HG02938 (cell line): Measurements from ENCODE around the gene CREB1.

Experiments
- ATAC-seq: cut with Tn5 transposase; IDR thresholded peaks from one replicate; pipeline ENCODE4 v1.9.1; 2021; ENCODE audit warnings: mild to moderate bottlenecking, moderate library complexity; ENCODE audit not compliant: unreplicated experiment

The CREB1 gene

GRCh38 chr2:207540431-207540830 lies 10.7 kb downstream of the CREB1 start:
- ATAC-seq, result no peak

- ATAC-seq, result no peak
These were observed 12.2 kb downstream of the CREB1 start for GRCh38 chr2:207541933-207542332.

GRCh38 chr2:207543272-207543671 lies 13.5 kb downstream of the CREB1 start:
- no peak for ATAC-seq

GRCh38 chr2:207546822-207547221 lies 17.1 kb downstream of the CREB1 start:
- ATAC-seq, result no peak

GRCh38 chr2:207549145-207549544 lies 19.4 kb downstream of the CREB1 start:
- ATAC-seq, result no peak

- ATAC-seq, result no peak
These were observed 28.3 kb downstream of the CREB1 start for GRCh38 chr2:207558079-207558491.

- no peak for ATAC-seq
These were observed 31.8 kb downstream of the CREB1 start for GRCh38 chr2:207561386-207562080.

GRCh38 chr2:207565736-207566500 lies 36.2 kb downstream of the CREB1 start:
- ATAC-seq, result no peak

- no peak for ATAC-seq
These were observed 37.9 kb downstream of the CREB1 start for GRCh38 chr2:207567671-207568070.

GRCh38 chr2:207571370-207571769 lies 41.6 kb downstream of the CREB1 start:
- no peak for ATAC-seq

GRCh38 chr2:207584952-207585351 lies 55.2 kb downstream of the CREB1 start:
- ATAC-seq, result no peak

- ATAC-seq, result no peak
These were observed 57.5 kb downstream of the CREB1 start for GRCh38 chr2:207587305-207587704.

GRCh38 chr2:207589143-207589542 lies 59.4 kb downstream of the CREB1 start:
- no peak for ATAC-seq

GRCh38 chr2:207593277-207593676 lies 63.5 kb downstream of the CREB1 start:
- no peak for ATAC-seq

GRCh38 chr2:207594264-207594663 lies 64.5 kb downstream of the CREB1 start:
- ATAC-seq, result no peak

GRCh38 chr2:207594731-207595130 lies 65.0 kb downstream of the CREB1 start:
- no peak for ATAC-seq

- no peak for ATAC-seq
These were observed 69.9 kb downstream of the CREB1 start for GRCh38 chr2:207599636-207600035.

- ATAC-seq, result no peak
These were observed 70.5 kb downstream of the CREB1 start for GRCh38 chr2:207600231-207600630.

GRCh38 chr2:207601774-207602173 lies 72.0 kb downstream of the CREB1 start:
- ATAC-seq, result no peak

GRCh38 chr2:207603486-207603885 lies 73.7 kb downstream of the CREB1 start:
- no peak for ATAC-seq

GRCh38 chr2:207606399-207606798 lies 76.6 kb downstream of the CREB1 start:
- ATAC-seq, result no peak

GRCh38 chr2:207606829-207607228 lies 77.1 kb downstream of the CREB1 start:
- ATAC-seq, result no peak
